ENCODE measurements around the gene IFI27L1.
A peak's percentile ranks its signal among the peaks of the same experiment; 100 is the strongest.

The IFI27L1 gene

DNA sequence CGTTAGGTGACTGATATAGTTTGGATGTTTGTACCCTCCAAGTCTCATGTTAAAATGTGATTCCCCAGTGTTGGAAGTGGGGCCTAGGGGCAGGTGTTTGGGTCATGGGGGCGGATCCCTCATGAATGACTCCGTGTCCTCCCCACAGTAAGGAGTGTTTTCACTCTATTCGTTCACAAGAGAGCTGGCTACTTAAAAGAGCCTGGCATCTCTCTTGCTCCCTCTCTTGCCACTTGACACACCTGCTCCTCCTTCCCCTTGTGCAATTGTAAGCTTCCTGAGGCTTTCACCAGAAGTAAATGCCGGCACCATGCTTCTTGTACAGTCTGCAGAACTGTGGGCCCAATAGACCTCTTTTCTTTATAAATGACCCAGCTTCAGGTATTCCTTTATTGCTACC is 45.7 kb downstream of the IFI27L1 start:
- H3K36me3 ChIP-seq (ENCODE audit: low read depth) = no peaks in the 10 kb centered on the region
- ATAC-seq (ENCODE audit: low read depth) = no peak
- no peak for TF ChIP-seq CTCF (IDR thresholded peaks at IDR 0.05; ENCODE audit: poor library complexity, severe bottlenecking)

GRCh38 chr14:94127330-94127729 is 46.2 kb downstream of the IFI27L1 start:
- Histone ChIP-seq H3K4me1 (ENCODE audit: insufficient read depth, poor library complexity, severe bottlenecking) (no peaks in the 10 kb centered on the region), H3K4me3 (ENCODE audit: severe bottlenecking) (no peak overlapping the region), H3K36me3 (ENCODE audit: low read depth) (no peaks in the 10 kb centered on the region), H3K27ac (ENCODE audit: poor library complexity, severe bottlenecking) (no peak overlapping the region), H3K9me3 (ENCODE audit: severe bottlenecking) (no peaks in the 10 kb centered on the region), H3K27me3 (ENCODE audit: insufficient read depth, poor library complexity, severe bottlenecking) (no peaks in the 10 kb centered on the region)
- TF ChIP-seq CTCF (IDR thresholded peaks at IDR 0.05; ENCODE audit: poor library complexity, severe bottlenecking) = no peak
- ATAC-seq (ENCODE audit: low read depth) = no peak
- no peak for DNase-seq (ENCODE audit: low spot score)

More for the DNA sequence above, 45.7 kb downstream of the IFI27L1 start:
- H3K27ac ChIP-seq (ENCODE audit: poor library complexity, severe bottlenecking) = no peak overlapping the region
- H3K27me3 ChIP-seq (ENCODE audit: insufficient read depth, poor library complexity, severe bottlenecking) = no peaks in the 10 kb centered on the region
- no peak for DNase-seq (ENCODE audit: low spot score)
- no peak overlapping the region for H3K4me3 ChIP-seq (ENCODE audit: severe bottlenecking)
- H3K4me1 ChIP-seq (ENCODE audit: insufficient read depth, poor library complexity, severe bottlenecking) = no peaks in the 10 kb centered on the region
- no peaks in the 10 kb centered on the region for H3K9me3 ChIP-seq (ENCODE audit: severe bottlenecking)

GRCh38 chr14:94128216-94128839 is 47.2 kb downstream of the IFI27L1 start:
- no peak for TF ChIP-seq CTCF (IDR thresholded peaks at IDR 0.05; ENCODE audit: poor library complexity, severe bottlenecking)
- DNase-seq (ENCODE audit: low spot score) = no peak
- no peak for ATAC-seq (ENCODE audit: low read depth)
- no peak overlapping the region for H3K4me3 ChIP-seq (ENCODE audit: severe bottlenecking)
- H3K36me3 ChIP-seq (ENCODE audit: low read depth) = no peaks in the 10 kb centered on the region
- no peaks in the 10 kb centered on the region for H3K9me3 ChIP-seq (ENCODE audit: severe bottlenecking)
- no peak overlapping the region for H3K27ac ChIP-seq (ENCODE audit: poor library complexity, severe bottlenecking)
- H3K27me3 ChIP-seq (ENCODE audit: insufficient read depth, poor library complexity, severe bottlenecking) = no peaks in the 10 kb centered on the region
- H3K4me1 ChIP-seq (ENCODE audit: insufficient read depth, poor library complexity, severe bottlenecking) = no peaks in the 10 kb centered on the region

- H3K4me3 ChIP-seq (ENCODE audit: severe bottlenecking) = peak within 1 kb of the TSS; percentile 36
- no peaks in the 10 kb centered on the region for H3K4me1 ChIP-seq (ENCODE audit: insufficient read depth, poor library complexity, severe bottlenecking)
- H3K36me3 ChIP-seq (ENCODE audit: low read depth) = no peaks in the 10 kb centered on the region
- peak; percentile 19 for TF ChIP-seq CTCF (IDR thresholded peaks at IDR 0.05; ENCODE audit: poor library complexity, severe bottlenecking)
- ATAC-seq (ENCODE audit: low read depth) (peak; percentile 87), DNase-seq (ENCODE audit: low spot score) (no peak)
- H3K27me3 ChIP-seq (ENCODE audit: insufficient read depth, poor library complexity, severe bottlenecking) = no peaks in the 10 kb centered on the region
- peak within 1 kb of the TSS; percentile 22 for H3K27ac ChIP-seq (ENCODE audit: poor library complexity, severe bottlenecking)
- H3K9me3 ChIP-seq (ENCODE audit: severe bottlenecking) = no peaks in the 10 kb centered on the region
Observed at GRCh38 chr14:94129111-94129757, 48.1 kb downstream of the IFI27L1 start, which contains the start of gene IFI27L2. TSS of gene IFI27L2 (minus strand) at chr14:94129604. CDS start at chr14:94129564, 40 bp downstream.
